ENCODE results near the gene CTSC. TPM values are rescaled to one million over a fixed set of nuclear protein-coding genes. Genes with fewer than 3 reads are reported as not detected.
"Not testable (repeated sequence)": the region's sequence is repeated elsewhere in the genome, so short reads cannot be mapped to it uniquely, and the experiment has no call there.

The CTSC gene
- total RNA-seq, 1 donor from 2014 or later: 164 TPM

GRCh38 chr11:88326099-88326498 is 11.4 kb downstream of the CTSC start:
- intact Hi-C loops (cut with DNase I): no loop called here
- H3K27ac ChIP-seq: no peak overlapping the region
- H3K36me3 ChIP-seq: peaks cover 0 to 2% of the 10 kb centered on the region in 2 donors
- no peak overlapping the region for H3K4me3 ChIP-seq
- TF ChIP-seq CTCF (IDR thresholded peaks at IDR 0.05): no peak
- H3K4me1 ChIP-seq: peaks cover 0 to 4% of the 10 kb centered on the region in 2 donors
- no peak for DNase-seq (ENCODE audit: low spot score in 2 of 2)
- no peaks in the 10 kb centered on the region for H3K27me3 ChIP-seq
- H3K9me3 ChIP-seq: no peaks in the 10 kb centered on the region

GRCh38 chr11:88324562-88325345 is 12.8 kb downstream of the CTSC start:
- Histone ChIP-seq H3K27me3 (no peaks in the 10 kb centered on the region), H3K27ac (no peak overlapping the region), H3K9me3 (no peaks in the 10 kb centered on the region), H3K4me3 (no peak overlapping the region), H3K36me3 (peaks cover 0 to 2% of the 10 kb centered on the region in 2 donors), H3K4me1 (peaks cover 0 to 13% of the 10 kb centered on the region in 2 donors)
- DNase-seq (ENCODE audit: low spot score in 2 of 2): no peak
- no peak for TF ChIP-seq CTCF (IDR thresholded peaks at IDR 0.05)
- intact Hi-C loops (cut with DNase I): no loop called here

GRCh38 chr11:88322881-88323280 is 14.7 kb downstream of the CTSC start:
- H3K36me3 ChIP-seq; H3K27me3 ChIP-seq; DNase-seq (ENCODE audit: low spot score in 2 of 2); intact Hi-C loops (cut with DNase I); H3K9me3 ChIP-seq; H3K4me3 ChIP-seq; H3K27ac ChIP-seq: not testable (repeated sequence)
- H3K4me1 ChIP-seq: peaks cover 0 to 11% of the 10 kb centered on the region in 2 donors

GRCh38 chr11:88321412-88321811 is 16.1 kb downstream of the CTSC start:
- H3K9me3 ChIP-seq; intact Hi-C loops (cut with DNase I); DNase-seq (ENCODE audit: low spot score in 2 of 2); H3K27ac ChIP-seq; H3K4me3 ChIP-seq; H3K36me3 ChIP-seq; H3K27me3 ChIP-seq: not testable (repeated sequence)
- H3K4me1 ChIP-seq: peaks cover 0 to 13% of the 10 kb centered on the region in 2 donors

GRCh38 chr11:88320149-88320559 is 17.4 kb downstream of the CTSC start:
- intact Hi-C loops (cut with DNase I): no loop called here
- no peak for DNase-seq (ENCODE audit: low spot score in 2 of 2)
- Histone ChIP-seq H3K4me1 (peaks cover 0 to 13% of the 10 kb centered on the region in 2 donors), H3K27me3 (no peaks in the 10 kb centered on the region), H3K4me3 (no peak overlapping the region), H3K9me3 (no peaks in the 10 kb centered on the region), H3K27ac (peak overlapping the region; percentile 8 to 40), H3K36me3 (peaks cover 0 to 2% of the 10 kb centered on the region in 2 donors)
- no peak for TF ChIP-seq CTCF (IDR thresholded peaks at IDR 0.05)

- TF ChIP-seq CTCF (IDR thresholded peaks at IDR 0.05): no peak
- H3K27me3 ChIP-seq: no peaks in the 10 kb centered on the region
- intact Hi-C loops (cut with DNase I): no loop called here
- DNase-seq (ENCODE audit: low spot score in 2 of 2): no peak
- no peaks in the 10 kb centered on the region for H3K9me3 ChIP-seq
- no peaks in the 10 kb centered on the region for H3K36me3 ChIP-seq
- H3K4me3 ChIP-seq: no peak overlapping the region
- peaks cover 0 to 13% of the 10 kb centered on the region in 2 donors for H3K4me1 ChIP-seq
- no peak overlapping the region for H3K27ac ChIP-seq
Measured at GRCh38 chr11:88318017-88318416, 19.5 kb downstream of the CTSC start.

Data from ascending aorta (tissue), 2 donors.